Measurements from ENCODE around the gene ACSM2A.

DNA sequence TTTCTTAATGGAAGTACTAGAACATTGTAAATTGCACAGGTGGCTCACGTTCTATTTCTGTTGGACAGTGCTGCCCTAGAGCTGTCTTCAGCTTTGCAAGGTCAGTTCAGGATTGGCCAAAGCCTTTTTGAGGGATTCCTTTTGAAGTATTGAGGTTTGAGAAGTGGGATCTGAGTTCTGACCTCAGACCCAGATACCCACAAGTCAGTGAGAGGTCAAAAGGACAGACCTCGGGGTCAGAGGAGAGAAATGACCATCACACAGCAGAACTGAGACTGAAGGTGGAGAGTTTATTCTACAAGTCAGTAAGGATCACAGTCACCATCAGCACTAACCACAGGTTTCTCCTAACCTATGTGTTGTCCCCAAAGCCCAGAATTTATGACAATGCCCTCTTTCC lies 40.3 kb upstream of the ACSM2A start:
- no peak for TF ChIP-seq CTCF (IDR thresholded peaks at IDR 0.05)
- no peak for TF ChIP-seq POLR2A (IDR thresholded peaks at IDR 0.05)
